T-helper 2 cell (primary cell): ENCODE measurements around the gene WDR75.
A peak's percentile ranks its signal among the peaks of the same experiment; 100 is the strongest.

Source experiments
- DNase-seq, 5 experiments: peaks; one replicate each; pipeline versions ENCODE4 v3.0.0 to v3.0.0-alpha.2; 2012 to 2022

Gene WDR75

GRCh38 chr2:189500456-189501160, 59.3 kb downstream of the WDR75 start:
- DNase-seq: no peak

GRCh38 chr2:189501487-189501886, 60.2 kb downstream of the WDR75 start:
- no peak for DNase-seq

GRCh38 chr2:189502714-189503113, 61.4 kb downstream of the WDR75 start:
- no peak for DNase-seq

- DNase-seq: no peak
These were observed 63.0 kb downstream of the WDR75 start for GRCh38 chr2:189504238-189504637.

GRCh38 chr2:189505492-189505891, 64.2 kb downstream of the WDR75 start:
- DNase-seq: no peak

GRCh38 chr2:189506514-189506976, 65.3 kb downstream of the WDR75 start:
- peak in 1 of 5 experiments; percentile 84 for DNase-seq

GRCh38 chr2:189511210-189511959, 70.1 kb downstream of the WDR75 start:
- DNase-seq: no peak

- no peak for DNase-seq
These were observed 70.7 kb downstream of the WDR75 start for GRCh38 chr2:189511960-189512319.

- DNase-seq: no peak
These were observed 71.6 kb downstream of the WDR75 start for GRCh38 chr2:189512879-189513278.

GRCh38 chr2:189514104-189514503, 72.8 kb downstream of the WDR75 start:
- no peak for DNase-seq

- no peak for DNase-seq
These were observed 74.0 kb downstream of the WDR75 start for GRCh38 chr2:189515264-189515663.

GRCh38 chr2:189516546-189516945, 75.3 kb downstream of the WDR75 start:
- no peak for DNase-seq

GRCh38 chr2:189517847-189518535, 76.7 kb downstream of the WDR75 start:
- DNase-seq: no peak

- DNase-seq: no peak
These were observed 78.5 kb downstream of the WDR75 start for GRCh38 chr2:189519631-189520387.

- DNase-seq: no peak
These were observed 80.6 kb downstream of the WDR75 start for GRCh38 chr2:189521699-189522434.

GRCh38 chr2:189522435-189523151, 81.3 kb downstream of the WDR75 start:
- no peak for DNase-seq

- no peak for DNase-seq
These were observed 83.5 kb downstream of the WDR75 start for GRCh38 chr2:189524746-189525145.
